ENCODE data around the gene C1D. TPM values are rescaled to one million over a fixed set of nuclear protein-coding genes. Genes with fewer than 3 reads are reported as not detected.
"Not testable (repeated sequence)": the region's sequence is repeated elsewhere in the genome, so short reads cannot be mapped to it uniquely, and the experiment has no call there.

The C1D gene
- total and polyA plus RNA-seq, 2 experiments from 2014 or later = 39.2 to 61.3 TPM

GRCh38 chr2:67994716-67995115, 68.1 kb downstream of the C1D start:
- Histone ChIP-seq H3K9me3 (ENCODE audit: low read depth) (no peaks in the 10 kb centered on the region), H3K4me1 (ENCODE audit: low read depth) (no peaks in the 10 kb centered on the region), H3K27me3 (no peaks in the 10 kb centered on the region), H3K4me3 (no peak overlapping the region), H3K27ac (no peak overlapping the region), H3K36me3 (no peaks in the 10 kb centered on the region)
- no peak for DNase-seq (ENCODE audit: low read depth in 1 of 2, low spot score in 1 of 2)
- TF ChIP-seq CTCF (IDR thresholded peaks at IDR 0.05; ENCODE audit: low read depth, low read length) = no peak

GRCh38 chr2:67994069-67994468, 68.7 kb downstream of the C1D start:
- H3K27ac ChIP-seq; H3K4me3 ChIP-seq; H3K4me1 ChIP-seq (ENCODE audit: low read depth); H3K9me3 ChIP-seq (ENCODE audit: low read depth); H3K27me3 ChIP-seq; DNase-seq (ENCODE audit: low read depth in 1 of 2, low spot score in 1 of 2); H3K36me3 ChIP-seq: not testable (repeated sequence)

GRCh38 chr2:67993329-67993728, 69.5 kb downstream of the C1D start:
- H3K27ac ChIP-seq = no peak overlapping the region
- H3K9me3 ChIP-seq (ENCODE audit: low read depth) = no peaks in the 10 kb centered on the region
- H3K27me3 ChIP-seq = no peaks in the 10 kb centered on the region
- DNase-seq (ENCODE audit: low read depth in 1 of 2, low spot score in 1 of 2) = no peak
- H3K36me3 ChIP-seq = no peaks in the 10 kb centered on the region
- no peak for TF ChIP-seq CTCF (IDR thresholded peaks at IDR 0.05; ENCODE audit: low read depth, low read length)
- H3K4me1 ChIP-seq (ENCODE audit: low read depth) = no peaks in the 10 kb centered on the region
- no peak overlapping the region for H3K4me3 ChIP-seq

- no peak for TF ChIP-seq CTCF (IDR thresholded peaks at IDR 0.05; ENCODE audit: low read depth, low read length)
- Histone ChIP-seq H3K4me1 (ENCODE audit: low read depth) (no peaks in the 10 kb centered on the region), H3K4me3 (no peak overlapping the region), H3K27ac (no peak overlapping the region), H3K36me3 (no peaks in the 10 kb centered on the region), H3K9me3 (ENCODE audit: low read depth) (no peaks in the 10 kb centered on the region), H3K27me3 (no peaks in the 10 kb centered on the region)
- DNase-seq (ENCODE audit: low read depth in 1 of 2, low spot score in 1 of 2) = no peak
These were observed 71.3 kb downstream of the C1D start for GRCh38 chr2:67991456-67991855.

Other genes starting within 250 kb of the C1D start
- gene PNO1, start 94.9 kb upstream of the C1D start, total RNA-seq = 10.7 and 19.3 TPM in 2 replicates
- 18.5 and 22.6 TPM in 2 replicates for gene PNO1, start 94.9 kb upstream of the C1D start, polyA plus RNA-seq
- gene PPP3R1, start 189.5 kb upstream of the C1D start, total RNA-seq = 16.3 and 17.0 TPM in 2 replicates
- gene PPP3R1, start 189.5 kb upstream of the C1D start, polyA plus RNA-seq = 2.3 and 4.4 TPM in 2 replicates